HG02938 (cell line): ENCODE results near the gene FER.

Experiments
- ATAC-seq: cut with Tn5 transposase; IDR thresholded peaks from one replicate; pipeline ENCODE4 v1.9.1; 2021; ENCODE audit warnings: mild to moderate bottlenecking, moderate library complexity; ENCODE audit not compliant: unreplicated experiment

The FER gene

GRCh38 chr5:109224276-109224882, 476.7 kb downstream of the FER start:
- ATAC-seq, result no peak

- ATAC-seq, result no peak
Observed at GRCh38 chr5:109225716-109226625, 478.3 kb downstream of the FER start.

GRCh38 chr5:109230369-109230768, 482.7 kb downstream of the FER start:
- no peak for ATAC-seq

GRCh38 chr5:109231331-109231730, 483.6 kb downstream of the FER start:
- no peak for ATAC-seq

- ATAC-seq, result no peak
Observed at GRCh38 chr5:109234381-109234780, 486.7 kb downstream of the FER start.

- no peak for ATAC-seq
Observed at GRCh38 chr5:109239456-109239855, 491.8 kb downstream of the FER start.

- ATAC-seq, result no peak
Observed at GRCh38 chr5:109242518-109242917, 494.8 kb downstream of the FER start.

- no peak for ATAC-seq
Observed at GRCh38 chr5:109246395-109246794, 498.7 kb downstream of the FER start.
